Effector CD8-positive, alpha-beta T cell (primary cell): ENCODE data around the gene STH.
"Not testable (repeated sequence)": the region's sequence is repeated elsewhere in the genome, so short reads cannot be mapped to it uniquely, and the experiment has no call there.

Experiments used
- DNase-seq: peaks from one replicate; lab custom pipeline; 2025; lab: John Stamatoyannopoulos, UW

Gene STH

GRCh38 chr17:46006082-46006481, 7.0 kb downstream of the STH start:
- not testable (repeated sequence) for DNase-seq

DNA sequence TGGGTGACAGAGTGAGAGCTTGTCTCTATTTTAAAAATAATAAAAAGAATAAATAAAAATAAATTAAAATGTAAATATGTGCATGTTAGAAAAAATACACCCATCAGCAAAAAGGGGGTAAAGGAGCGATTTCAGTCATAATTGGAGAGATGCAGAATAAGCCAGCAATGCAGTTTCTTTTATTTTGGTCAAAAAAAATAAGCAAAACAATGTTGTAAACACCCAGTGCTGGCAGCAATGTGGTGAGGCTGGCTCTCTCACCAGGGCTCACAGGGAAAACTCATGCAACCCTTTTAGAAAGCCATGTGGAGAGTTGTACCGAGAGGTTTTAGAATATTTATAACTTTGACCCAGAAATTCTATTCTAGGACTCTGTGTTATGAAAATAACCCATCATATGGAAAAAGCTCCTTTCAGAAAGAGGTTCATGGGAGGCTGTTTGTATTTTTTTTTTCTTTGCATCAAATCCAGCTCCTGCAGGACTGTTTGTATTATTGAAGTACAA, 8.5 kb downstream of the STH start:
- no peak for DNase-seq

- no peak for DNase-seq
These were observed 9.5 kb downstream of the STH start for GRCh38 chr17:46008591-46008990.

GRCh38 chr17:46009681-46010596, 10.9 kb downstream of the STH start:
- no peak for DNase-seq

- no peak for DNase-seq
These were observed 11.6 kb downstream of the STH start for GRCh38 chr17:46010597-46011186.

GRCh38 chr17:46011711-46012505, 12.9 kb downstream of the STH start:
- DNase-seq, result no peak

DNA sequence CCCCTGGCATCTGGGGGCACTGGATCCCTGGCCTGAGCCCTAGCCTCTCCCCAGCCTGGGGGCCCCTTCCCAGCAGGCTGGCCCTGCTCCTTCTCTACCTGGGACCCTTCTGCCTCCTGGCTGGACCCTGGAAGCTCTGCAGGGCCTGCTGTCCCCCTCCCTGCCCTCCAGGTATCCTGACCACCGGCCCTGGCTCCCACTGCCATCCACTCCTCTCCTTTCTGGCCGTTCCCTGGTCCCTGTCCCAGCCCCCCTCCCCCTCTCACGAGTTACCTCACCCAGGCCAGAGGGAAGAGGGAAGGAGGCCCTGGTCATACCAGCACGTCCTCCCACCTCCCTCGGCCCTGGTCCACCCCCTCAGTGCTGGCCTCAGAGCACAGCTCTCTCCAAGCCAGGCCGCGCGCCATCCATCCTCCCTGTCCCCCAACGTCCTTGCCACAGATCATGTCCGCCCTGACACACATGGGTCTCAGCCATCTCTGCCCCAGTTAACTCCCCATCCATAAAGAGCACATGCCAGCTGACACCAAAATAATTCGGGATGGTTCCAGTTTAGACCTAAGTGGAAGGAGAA, 13.5 kb downstream of the STH start:
- no peak for DNase-seq

DNA sequence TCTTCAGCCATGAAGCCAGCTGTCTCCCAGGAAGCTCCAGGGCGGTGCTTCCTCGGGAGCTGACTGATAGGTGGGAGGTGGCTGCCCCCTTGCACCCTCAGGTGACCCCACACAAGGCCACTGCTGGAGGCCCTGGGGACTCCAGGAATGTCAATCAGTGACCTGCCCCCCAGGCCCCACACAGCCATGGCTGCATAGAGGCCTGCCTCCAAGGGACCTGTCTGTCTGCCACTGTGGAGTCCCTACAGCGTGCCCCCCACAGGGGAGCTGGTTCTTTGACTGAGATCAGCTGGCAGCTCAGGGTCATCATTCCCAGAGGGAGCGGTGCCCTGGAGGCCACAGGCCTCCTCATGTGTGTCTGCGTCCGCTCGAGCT, 14.1 kb downstream of the STH start:
- no peak for DNase-seq

- DNase-seq, result no peak
These were observed 14.6 kb downstream of the STH start for GRCh38 chr17:46013502-46014165.

DNA sequence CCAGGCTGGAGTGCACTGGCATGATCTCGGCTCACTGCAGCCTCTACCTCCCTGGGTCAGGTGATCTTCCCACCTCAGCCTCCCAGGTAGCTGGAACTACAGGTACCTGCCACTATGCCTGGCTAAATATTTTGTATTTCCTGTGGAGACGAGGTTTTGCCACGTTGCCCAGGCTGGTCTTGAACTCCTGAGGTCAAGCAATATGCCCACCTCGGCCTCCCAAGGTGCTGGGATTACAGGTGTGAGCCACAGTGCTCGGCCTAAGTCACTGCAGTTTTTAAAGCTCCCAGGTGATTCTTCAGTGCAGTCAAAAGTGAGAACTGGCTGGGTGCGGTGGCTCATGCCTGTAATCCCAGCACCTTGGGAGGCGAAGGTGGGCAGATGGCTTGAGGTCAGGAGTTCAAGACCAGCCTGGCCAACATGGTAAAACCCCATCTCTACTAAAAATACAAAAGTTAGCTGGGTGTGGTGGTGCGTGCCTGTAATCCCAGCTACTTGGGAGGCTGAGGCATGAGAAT, 20.4 kb downstream of the STH start:
- DNase-seq, result not testable (repeated sequence)

GRCh38 chr17:46020023-46020761, 21.1 kb downstream of the STH start:
- DNase-seq, result no peak

GRCh38 chr17:46020998-46021397, 21.9 kb downstream of the STH start:
- DNase-seq, result no peak

GRCh38 chr17:46023366-46023765, 24.3 kb downstream of the STH start:
- DNase-seq, result not testable (repeated sequence)

DNA sequence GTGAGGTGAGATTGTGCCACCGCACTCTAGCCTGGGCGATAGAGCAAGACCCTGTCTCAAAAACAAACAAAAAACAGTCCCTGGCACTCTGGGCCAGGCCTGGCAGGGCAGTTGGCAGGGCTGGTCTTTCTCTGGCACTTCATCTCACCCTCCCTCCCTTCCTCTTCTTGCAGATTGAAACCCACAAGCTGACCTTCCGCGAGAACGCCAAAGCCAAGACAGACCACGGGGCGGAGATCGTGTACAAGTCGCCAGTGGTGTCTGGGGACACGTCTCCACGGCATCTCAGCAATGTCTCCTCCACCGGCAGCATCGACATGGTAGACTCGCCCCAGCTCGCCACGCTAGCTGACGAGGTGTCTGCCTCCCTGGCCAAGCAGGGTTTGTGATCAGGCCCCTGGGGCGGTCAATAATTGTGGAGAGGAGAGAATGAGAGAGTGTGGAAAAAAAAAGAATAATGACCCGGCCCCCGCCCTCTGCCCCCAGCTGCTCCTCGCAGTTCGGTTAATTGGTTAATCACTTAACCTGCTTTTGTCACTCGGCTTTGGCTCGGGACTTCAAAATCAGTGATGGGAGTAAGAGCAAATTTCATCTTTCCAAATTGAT, 24.8 kb downstream of the STH start:
- DNase-seq, result no peak

- DNase-seq, result no peak
These were observed 25.5 kb downstream of the STH start for GRCh38 chr17:46024590-46024989.

GRCh38 chr17:46025060-46025459, 26.0 kb downstream of the STH start:
- no peak for DNase-seq

GRCh38 chr17:46025510-46026165, 26.6 kb downstream of the STH start:
- DNase-seq, result no peak

GRCh38 chr17:46026166-46027047, 27.4 kb downstream of the STH start:
- DNase-seq, result no peak
